ENCODE measurements around the gene SIX2.

The SIX2 gene

DNA sequence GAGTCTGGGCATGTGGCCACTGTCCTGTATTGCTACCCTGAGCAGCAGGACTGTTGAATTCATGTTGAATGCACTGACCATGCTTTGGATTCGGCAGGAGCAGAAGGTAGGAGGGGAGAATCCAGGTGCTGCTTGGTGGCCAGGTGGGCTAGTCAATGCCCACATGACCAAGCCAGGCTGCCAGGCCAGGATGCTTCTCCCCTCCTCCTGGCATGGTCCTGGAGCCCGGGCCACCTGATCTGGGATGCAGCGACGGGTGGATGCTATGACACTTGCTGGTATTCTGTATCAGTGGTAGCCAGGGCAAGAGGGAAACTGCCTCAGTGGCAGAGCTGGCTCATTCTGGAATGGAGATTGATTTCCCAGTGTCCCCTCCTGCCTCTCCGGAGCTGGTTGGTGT, 14.8 kb upstream of the SIX2 start:
- no peak for DNase-seq (ENCODE audit: extremely low read depth in 1 of 2, low read depth in 1 of 2)

DNA sequence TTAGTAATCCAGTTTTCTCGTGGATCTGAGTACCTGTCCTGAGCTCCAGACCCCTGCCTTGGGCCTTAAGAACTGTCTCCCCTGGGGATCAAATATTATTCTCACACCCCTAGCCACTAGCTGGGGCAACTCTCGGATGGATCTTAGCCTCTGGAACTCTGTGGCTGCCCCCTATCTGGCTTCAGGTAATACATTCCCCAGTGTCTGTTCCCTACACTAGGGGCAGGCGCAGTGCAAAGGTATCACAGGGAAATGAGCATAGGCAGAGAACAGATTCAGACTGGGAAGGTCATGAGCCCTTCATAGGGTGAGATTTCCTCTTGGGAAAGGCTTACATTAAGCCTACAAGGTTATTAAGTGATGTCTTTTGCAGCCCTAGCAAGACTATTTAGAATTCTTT, 11.2 kb upstream of the SIX2 start:
- no peak for DNase-seq (ENCODE audit: extremely low read depth in 1 of 2, low read depth in 1 of 2)

DNA sequence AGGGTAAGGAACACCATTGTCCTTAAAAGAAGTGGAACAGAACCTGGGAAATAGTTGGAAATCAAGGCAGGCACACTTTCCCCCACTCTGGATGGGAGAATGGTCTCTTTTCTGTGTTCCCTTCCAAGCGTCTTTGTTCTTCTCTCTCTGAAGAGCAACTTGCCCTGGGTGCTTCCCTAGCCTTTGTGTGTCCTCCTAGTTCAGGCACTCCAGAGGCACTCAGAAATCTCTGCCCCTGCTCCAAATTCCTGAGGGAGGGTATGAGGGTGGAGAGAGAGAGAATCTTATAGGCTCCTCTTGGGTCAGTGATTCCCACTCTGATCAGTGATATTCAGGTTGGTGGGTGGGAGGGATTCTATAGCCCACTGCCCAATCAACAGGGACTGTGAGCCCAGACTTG, 8.8 kb upstream of the SIX2 start:
- no peak for DNase-seq (ENCODE audit: extremely low read depth in 1 of 2, low read depth in 1 of 2)

DNA sequence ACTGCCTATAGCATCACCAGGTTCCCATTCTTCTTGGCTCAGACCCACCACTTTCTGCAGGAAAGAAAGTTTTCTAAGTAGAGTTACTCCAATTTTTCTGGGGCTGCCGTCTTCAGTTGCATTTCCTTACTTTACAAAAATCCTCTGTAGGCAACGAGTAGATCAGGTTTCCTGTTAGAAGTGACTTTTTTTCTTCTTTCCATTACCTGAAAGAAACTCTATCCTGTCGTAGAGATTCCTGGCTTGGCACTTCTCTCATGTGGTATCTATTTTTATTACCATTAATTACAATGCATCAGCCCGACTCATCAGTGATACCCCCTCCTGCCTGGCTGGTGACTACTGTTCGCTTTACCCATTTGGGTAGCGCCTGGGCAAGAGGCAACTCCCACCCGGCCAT, 5.6 kb upstream of the SIX2 start:
- DNase-seq (ENCODE audit: extremely low read depth in 1 of 2, low read depth in 1 of 2): no peak

DNA sequence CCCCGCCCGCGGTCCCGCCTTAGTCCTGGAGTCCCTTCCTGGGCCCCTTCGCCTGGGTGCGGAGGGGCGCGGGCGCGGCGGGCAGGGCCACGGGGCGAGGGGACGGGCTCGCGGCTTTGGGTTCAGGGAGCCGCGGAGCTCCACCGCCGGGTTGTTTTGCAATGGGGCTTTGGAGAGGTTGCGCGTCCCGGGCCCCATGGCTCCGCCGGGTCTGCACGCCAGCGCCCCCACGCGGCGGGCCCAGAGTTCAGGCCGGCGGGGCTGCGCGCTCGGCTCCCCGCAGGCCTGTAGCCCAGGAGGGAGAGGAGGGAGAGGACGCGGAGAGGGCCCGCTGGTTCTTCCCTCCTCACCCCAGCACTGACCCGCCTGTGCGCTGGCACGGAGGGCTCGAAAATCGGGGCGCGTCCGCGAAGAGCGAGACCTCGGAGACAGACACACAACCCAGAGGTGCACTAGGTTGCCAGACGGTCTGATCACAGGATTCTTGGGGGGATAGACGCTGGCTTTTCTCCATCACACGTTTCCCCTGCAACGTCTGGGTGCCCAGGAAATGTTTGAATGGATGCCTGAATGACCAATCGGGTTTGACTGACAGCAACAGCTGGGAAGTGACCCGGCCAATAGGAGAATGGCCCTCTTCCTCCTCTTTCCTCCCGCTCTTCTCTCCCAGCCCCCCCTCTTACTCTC, 4.9 kb upstream of the SIX2 start:
- peak in 1 of 2 donors; percentile 29 for DNase-seq (ENCODE audit: extremely low read depth in 1 of 2, low read depth in 1 of 2)

DNA sequence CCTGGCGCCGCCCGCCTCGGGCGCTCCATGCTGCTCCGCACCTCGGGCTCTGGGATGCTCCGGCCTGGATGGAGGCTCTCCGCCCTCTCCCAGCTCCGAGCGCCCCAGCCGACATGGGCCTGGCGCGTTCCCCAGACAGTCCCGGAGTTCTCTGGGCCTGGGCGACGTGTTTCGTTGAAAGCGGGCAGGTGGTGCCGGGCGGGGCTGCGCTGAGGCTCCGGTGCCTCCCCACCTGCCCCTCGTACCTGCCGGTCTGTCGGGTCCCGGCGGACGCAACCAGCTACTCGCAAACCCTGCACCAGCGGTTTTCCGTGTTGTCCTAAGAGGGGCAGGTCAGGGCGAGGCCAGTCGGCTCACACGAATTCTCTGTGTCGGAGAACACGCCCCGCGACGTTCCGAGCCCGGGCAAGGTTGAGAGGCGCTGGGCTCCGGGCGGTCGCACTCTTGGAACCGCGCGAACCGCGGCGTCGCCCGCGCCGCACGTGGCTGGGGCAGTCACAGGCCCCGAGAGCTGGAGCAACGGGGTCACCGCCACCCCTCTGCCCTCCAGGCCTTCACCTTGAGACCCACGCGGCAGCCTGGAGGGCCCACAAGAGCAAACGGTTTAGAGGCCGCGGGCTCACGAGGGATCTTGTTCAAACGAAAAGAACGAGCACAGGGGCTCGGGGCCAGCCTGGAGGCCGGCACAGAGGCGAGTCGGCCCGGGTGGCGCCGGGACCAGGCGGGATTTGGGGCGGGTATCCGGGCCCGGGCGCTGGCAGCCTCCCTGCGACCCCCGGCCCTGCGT, 4.2 kb upstream of the SIX2 start:
- no peak for DNase-seq (ENCODE audit: extremely low read depth in 1 of 2, low read depth in 1 of 2)

DNA sequence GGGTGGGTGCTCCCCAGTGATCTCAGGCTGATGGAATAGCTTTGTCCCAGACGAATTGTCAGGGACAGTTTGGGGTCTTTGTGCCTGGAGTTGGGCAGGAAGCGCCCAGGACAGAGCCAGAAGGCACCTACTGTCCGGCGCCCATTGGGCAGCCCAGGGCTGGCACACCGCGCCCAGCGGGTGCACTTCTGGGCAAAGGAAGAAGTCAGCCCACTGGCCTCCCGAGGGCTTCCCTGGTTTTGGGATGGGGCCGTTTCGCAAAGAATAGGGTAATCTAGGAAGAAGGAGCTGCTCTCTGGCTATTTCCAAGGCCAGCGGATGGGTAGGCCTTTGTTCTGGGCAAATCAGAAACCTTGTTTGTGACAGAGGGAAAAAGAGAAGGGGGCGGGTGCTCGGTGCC, 3.5 kb upstream of the SIX2 start:
- DNase-seq (ENCODE audit: extremely low read depth in 1 of 2, low read depth in 1 of 2): no peak

DNA sequence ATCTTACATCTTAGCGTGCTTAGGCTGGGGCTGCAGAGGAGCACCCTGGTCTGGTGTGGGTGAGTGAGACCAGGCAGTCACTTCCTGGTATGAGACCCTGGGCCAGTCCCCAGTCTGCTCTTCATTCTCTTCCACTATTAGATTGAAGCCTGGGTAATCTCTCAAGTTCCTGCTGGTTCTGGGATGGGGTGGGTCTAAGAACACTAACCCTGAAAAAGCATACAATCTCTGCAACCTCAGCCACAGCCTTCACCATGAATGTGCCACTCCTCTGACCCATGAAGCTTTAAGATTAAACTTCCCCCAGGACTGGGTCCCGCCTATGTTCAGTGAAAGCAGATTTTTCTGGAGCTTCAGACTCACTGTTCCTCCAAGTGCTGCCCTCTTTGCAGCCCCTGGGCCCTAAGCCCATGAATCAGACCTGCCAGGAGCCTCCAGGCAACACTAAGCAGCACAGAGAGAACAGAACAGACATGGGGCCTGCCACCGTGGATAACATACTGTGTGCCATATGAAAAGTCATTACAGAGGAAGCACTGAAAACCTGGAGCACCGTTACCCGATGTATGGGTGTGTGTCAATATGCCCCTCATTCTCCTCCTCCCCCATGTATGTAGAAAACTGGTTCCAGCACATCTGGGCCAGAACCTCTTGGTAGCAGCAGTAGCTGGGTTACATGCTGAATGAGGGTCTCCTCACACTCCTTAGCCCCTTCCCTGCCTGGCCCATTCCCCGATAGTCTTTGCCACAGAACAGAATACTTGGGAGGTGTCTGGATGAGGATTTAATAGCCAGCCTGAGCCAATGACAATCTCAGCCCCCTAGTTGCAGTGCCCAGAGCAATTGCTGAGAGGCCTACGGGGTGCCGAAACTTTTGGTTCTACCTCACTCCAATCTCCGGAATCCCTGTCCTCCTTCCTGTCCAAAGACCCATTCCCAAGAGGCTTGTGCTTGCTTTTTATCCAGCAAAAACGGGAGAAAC, 2.7 kb upstream of the SIX2 start:
- DNase-seq (ENCODE audit: extremely low read depth in 1 of 2, low read depth in 1 of 2): no peak

DNA sequence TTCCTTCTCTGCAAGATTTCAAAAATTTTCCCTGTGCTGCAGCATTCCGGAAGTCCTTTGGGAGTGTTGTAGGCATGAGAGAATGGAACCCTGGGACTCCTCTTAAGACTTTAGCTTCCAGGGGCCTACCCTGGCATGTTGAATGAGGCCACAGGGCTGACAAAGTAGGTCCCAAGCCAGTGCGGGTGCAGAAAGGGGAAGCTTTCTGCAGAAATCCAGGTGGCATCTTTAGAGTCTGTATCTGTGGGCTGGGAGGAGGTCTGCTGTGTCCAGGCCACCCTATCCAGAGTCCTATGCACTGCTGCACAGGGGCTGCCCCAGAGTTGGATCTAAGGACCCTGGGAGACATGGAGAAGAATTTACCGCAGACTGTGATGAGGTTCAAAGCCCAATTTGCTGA, 1.9 kb upstream of the SIX2 start:
- no peak for DNase-seq (ENCODE audit: extremely low read depth in 1 of 2, low read depth in 1 of 2)

DNA sequence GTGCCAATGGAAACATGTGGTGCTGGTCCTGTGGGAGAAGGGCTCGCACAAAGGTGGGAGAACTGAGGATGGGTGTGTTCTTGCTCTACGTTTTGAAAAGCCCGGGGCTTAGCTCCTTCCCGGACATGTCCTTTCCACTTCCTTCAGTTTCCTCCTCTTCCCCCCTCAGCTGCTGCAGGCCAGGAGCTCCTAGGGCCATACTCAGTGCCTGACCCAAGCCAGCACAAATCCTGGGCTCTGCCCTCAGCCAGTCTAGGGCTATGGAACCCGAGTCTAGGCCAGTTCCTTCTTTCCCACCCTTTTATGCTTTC, 1.4 kb upstream of the SIX2 start:
- no peak for DNase-seq (ENCODE audit: extremely low read depth in 1 of 2, low read depth in 1 of 2)

DNA sequence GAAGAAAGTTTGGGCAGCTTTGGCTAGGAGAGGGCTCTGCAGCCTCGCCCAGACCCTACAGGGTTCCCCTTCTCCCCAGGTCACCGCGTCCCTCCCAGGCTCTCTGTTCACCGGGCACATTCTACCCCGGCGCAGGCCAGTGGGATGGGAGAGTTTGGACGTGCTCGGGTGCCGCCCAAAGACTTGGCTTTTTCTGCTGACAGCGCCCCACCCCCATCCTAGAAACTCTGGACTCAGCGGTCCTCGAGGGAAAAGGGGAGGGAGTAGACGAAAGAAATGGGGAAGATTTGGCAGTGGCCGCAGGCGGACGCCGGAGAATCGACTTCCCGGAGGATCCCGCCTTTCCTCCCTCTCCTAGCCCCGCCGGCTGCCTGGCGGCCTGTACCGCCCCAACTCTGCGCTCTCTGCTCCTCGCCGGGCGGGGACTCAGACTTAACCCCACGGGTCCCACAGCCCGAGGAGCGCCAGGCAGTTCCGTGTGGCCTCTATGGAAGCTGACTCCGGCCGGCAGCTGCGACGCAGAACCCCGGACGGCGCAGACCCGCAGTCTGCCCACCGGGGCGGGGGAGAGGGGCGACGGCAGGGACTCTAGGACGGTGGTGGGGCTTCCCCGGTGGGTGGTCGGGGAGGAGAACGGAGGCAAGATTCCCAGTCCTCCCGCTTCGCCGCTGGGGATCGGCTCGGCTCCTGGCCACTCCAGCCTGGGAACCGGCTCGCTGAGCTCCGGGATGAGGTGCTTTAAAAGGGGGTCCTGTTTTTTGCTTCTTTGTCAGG, 863 bp upstream of the SIX2 start:
- no peak for DNase-seq (ENCODE audit: extremely low read depth in 1 of 2, low read depth in 1 of 2)

DNA sequence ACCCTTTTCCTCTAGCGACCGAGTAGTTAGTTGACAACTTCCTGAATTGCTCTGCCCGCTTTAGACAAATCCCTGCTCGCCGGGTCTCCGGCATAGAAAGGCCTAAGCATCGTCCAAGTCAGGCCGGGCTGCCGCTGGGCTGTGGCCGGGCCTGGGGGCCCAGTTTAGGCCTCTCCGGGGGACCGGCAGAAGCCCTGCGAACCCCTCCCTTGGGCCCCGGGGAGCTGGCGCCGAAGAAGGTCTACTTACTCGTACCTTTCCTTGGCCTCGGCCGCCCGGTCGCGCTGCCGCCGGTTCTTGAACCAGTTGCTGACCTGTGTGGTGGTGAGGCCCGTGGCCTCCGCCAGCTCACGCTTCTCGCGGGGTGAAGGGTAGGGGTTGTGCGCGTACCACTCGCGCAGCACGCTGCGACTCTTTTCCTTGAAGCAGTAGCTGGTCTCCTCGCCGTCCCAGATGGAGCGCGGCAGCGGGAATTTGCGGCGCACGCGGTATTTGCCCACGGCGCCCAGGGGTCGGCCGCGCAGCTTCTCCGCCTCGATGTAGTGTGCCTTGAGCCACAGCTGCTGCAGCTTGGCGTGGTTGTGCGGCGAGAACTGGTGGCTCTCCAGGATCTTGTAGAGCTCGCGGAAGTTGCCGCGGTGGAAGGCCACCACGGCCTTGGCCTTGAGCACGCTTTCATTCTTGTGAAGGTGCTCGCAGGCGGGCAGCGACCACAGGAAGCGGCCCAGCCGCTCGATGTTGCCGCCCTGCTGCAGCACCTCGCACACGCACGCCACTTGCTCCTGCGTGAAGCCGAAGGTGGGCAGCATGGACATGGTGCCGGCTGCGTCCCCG, 739 bp downstream of the SIX2 start:
- DNase-seq (ENCODE audit: extremely low read depth in 1 of 2, low read depth in 1 of 2): no peak

DNA sequence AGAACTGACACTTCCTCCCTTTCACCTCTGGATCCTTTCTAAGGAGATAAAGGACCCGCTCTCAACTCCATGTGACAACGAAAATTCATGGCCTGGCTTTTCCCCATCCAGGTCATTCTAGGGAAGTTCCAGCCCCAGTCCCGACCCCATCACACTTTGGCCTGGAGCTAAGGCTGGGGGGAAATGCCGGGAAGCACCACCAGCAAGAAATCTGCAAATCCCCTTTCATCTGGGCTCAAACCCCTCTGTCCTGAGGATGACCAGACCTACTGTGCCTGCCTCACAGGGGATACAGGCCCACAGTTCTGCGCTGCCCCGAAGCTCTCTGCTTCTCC, 1.3 kb downstream of the SIX2 start:
- DNase-seq (ENCODE audit: extremely low read depth in 1 of 2, low read depth in 1 of 2): no peak

DNA sequence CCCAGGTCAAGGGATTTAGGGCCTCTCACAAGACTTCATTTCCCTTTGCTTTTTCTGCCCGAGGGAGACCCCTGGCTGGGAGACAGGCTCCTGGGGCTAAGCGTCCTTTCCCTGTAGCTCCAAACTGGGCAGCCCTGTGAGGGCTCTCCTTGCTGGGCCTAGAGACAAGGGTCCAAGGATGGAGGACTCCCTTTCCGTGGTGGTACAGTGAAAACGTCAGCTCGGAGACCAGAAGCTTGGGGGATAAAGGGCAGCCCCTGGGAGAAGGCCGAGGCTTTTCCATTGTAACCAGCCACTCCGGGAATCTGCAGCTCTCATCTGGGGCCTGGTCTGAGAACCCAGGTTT, 2.3 kb downstream of the SIX2 start:
- DNase-seq (ENCODE audit: extremely low read depth in 1 of 2, low read depth in 1 of 2): no peak

DNA sequence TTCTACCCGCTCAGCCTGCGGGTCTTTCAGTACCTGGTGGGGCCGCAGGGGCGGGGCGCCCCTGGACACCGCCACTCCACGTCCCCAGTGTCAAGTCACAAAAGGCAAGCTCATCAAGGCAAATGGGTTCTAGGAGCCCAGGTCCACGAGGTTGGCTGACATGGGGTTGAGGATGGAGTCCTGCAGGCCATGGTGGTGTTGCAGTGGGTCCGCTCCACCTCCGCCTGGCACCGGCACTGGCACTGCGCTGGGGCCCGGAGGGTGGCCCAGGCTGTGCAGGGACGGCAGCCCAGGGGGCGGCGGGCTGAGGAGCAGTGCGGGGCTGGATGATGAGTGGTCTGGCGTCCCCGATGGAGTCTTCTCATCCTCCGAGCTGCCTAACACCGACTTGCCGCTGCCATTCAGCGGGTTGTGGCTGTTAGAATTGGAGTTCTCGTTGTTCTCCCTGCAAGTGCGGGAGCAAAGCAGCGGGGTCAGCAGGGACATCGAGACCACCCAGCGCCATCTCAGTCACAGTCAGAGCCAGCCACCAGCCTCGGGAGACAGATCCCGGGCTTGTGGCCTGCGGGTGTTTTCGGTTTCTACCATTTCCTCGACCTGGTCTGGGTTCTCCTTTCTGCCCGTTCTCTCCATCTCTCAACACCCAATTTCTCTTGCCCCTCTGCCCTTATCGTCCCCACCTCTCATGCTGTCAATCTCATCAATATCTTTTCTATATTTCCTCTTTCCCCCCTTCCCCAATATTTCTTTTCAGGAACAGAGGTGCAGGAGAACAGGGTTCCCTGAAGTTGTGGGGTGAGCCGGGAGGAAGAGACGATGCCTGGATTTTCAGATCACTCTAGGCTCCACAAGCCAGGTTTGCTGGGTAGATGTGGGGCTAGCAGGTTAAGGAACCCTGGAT, 3.0 kb downstream of the SIX2 start:
- DNase-seq (ENCODE audit: extremely low read depth in 1 of 2, low read depth in 1 of 2): no peak

DNA sequence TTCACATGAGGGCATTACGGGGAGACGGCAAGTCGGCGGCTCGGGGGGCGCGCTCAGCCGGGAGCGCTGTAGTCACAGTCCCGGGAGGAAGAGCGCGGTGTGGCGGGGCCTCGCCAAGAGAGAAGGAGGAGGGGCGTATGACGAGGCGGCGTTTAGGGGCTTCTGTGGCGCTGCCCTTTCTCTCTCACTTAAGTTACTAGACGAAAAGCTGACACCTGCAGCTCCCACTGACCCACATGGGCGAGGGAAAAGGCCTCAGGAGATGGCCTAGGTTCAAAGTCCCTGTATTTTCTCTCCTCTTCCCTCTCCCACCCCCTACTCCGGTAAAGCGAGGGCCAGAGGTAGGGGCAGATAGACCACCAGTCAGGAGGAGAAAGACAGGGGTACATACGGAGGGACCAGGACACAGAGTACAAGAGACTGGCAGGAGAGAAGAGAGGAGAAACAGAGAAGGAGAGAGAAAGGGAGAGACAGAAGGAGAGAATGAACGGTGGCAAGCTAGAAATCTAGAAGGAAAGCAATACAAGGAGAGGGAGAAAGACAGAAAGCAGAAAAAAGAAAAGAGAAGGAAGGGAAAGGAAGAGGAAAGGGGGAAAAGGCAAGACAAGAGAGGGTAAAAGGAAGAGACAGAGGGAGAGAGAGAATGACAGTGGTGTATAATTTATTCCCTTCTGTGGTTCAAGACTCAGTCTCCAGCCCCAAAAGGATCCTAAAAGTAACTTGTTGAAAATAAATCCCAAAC, 3.8 kb downstream of the SIX2 start:
- DNase-seq (ENCODE audit: extremely low read depth in 1 of 2, low read depth in 1 of 2): no peak

DNA sequence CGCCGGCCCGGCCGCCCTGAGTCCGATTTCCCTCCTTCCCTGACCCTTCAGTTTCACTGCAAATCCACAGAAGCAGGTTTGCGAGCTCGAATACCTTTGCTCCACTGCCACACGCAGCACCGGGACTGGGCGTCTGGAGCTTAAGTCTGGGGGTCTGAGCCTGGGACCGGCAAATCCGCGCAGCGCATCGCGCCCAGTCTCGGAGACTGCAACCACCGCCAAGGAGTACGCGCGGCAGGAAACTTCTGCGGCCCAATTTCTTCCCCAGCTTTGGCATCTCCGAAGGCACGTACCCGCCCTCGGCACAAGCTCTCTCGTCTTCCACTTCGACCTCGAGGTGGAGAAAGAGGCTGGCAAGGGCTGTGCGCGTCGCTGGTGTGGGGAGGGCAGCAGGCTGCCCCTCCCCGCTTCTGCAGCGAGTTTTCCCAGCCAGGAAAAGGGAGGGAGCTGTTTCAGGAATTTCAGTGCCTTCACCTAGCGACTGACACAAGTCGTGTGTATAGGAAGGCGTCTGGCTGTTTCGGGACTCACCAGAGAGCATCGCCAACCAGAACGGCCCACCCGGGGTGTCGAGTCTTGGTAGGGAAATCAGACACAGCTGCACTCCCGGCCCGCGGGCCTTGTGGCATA, 4.6 kb downstream of the SIX2 start:
- DNase-seq (ENCODE audit: extremely low read depth in 1 of 2, low read depth in 1 of 2): no peak
